Gastroesophageal sphincter (tissue), 3 donors: ENCODE measurements around the gene WNK4.

ENCODE experiments used
- CTCF ChIP-seq, 4 experiments: fragments of 200-600 bp in 2 of 4; fragments of 450-650 bp in 2 of 4; sonication (generic) in 1 of 4; IDR thresholded peaks; one replicate each; pipeline ENCODE4 v1.5.1; 2017 to 2019; ENCODE audit warnings: antibody characterized with exemption in 4 of 4, mild to moderate bottlenecking in 2 of 4, moderate library complexity in 2 of 4
- EP300 ChIP-seq: sonication (generic); formaldehyde crosslinking; IDR thresholded peaks from one replicate; pipeline ENCODE4 v1.6.1; 2017; ENCODE audit warnings: antibody characterized with exemption, mild to moderate bottlenecking
- POLR2A ChIP-seq, 2 donors: fragments of 450-650 bp; IDR thresholded peaks; one replicate each; pipeline ENCODE4 v1.6.1; 2017; ENCODE audit warnings: antibody characterized with exemption in 2 of 2, mild to moderate bottlenecking in 2 of 2, moderate library complexity in 1 of 2
- POLR2AphosphoS5 ChIP-seq: sonication (generic); formaldehyde crosslinking; IDR thresholded peaks from one replicate; pipeline ENCODE4 v1.6.1; 2017; ENCODE audit warnings: antibody characterized with exemption

GRCh38 chr17:42795061-42795460, 14.7 kb downstream of the WNK4 start:
- TF ChIP-seq CTCF (IDR thresholded peaks at IDR 0.05) = no peak
- no peak for TF ChIP-seq EP300
- no peak for TF ChIP-seq POLR2A (IDR thresholded peaks at IDR 0.05)
- no peak for TF ChIP-seq POLR2AphosphoS5
